ENCODE results near the gene SMKR1.

GRCh38 chr7:129522971-129523340, 20.6 kb downstream of the SMKR1 start:
- TF ChIP-seq CTCF (IDR thresholded peaks at IDR 0.05) (no peak), POLR2A (IDR thresholded peaks at IDR 0.05) (no peak)

Data from body of pancreas (tissue), 4 donors.